HepG2 (cell line): ENCODE results near the gene PDE2A. TPM values are rescaled to one million over a fixed set of nuclear protein-coding genes. Genes with fewer than 3 reads are reported as not detected.

ENCODE experiments used
- ATAC-seq: fragments of 200-7000 bp; cut with Tn5 transposase; 3 replicates; pipeline ENCODE4 v1.9.1; 2020; ENCODE audit warnings: mild to moderate bottlenecking, moderate library complexity
- BruUV-seq: library from RNA; stranded (reverse); fragments of 400-500 nt; replicated peaks from 2 replicates; lab custom pipeline; 2021; lab: Mats Ljungman, UMichigan
- CTCF ChIA-PET: fragments of 300-600 bp; formaldehyde crosslinking; extraction: SDS; loops from one replicate; lab custom pipeline; 2021; ENCODE audit warnings: low total read pairs, inconsistent platforms, low intra/inter-chr PET ratio; lab: Yijun Ruan, JAX
- POLR2A ChIA-PET: fragments of 350-600 bp; sonication (Branson Sonifier 250); formaldehyde crosslinking; loops from one replicate; lab custom pipeline; 2020; ENCODE audit warnings: antibody characterized with exemption, inconsistent platforms; lab: Yijun Ruan, JAX
- DNase-seq: peaks from one replicate; pipeline ENCODE4 v3.0.0-alpha.2; 2015; ENCODE audit warnings: low spot score
- FAIRE-seq: peaks from 3 replicates; lab custom pipeline; 2011; peaks lifted over from hg19 to GRCh38; lab: Jason Lieb, UNC
- H2AFZ ChIP-seq: one replicate; pipeline ENCODE4 v1.6.1; 2011; ENCODE audit warnings: low read length, inconsistent platforms
- H3K27ac ChIP-seq: fragments of 300-600 bp; 3 replicates; pipeline ENCODE4 v1.8.0; 2011; ENCODE audit warnings: mixed run types, mild to moderate bottlenecking, mixed read lengths, low read length, inconsistent platforms; ENCODE audit not compliant: insufficient read depth; ENCODE audit errors: extremely low read length
- H3K27me3 ChIP-seq, 2 experiments: fragments of 200-600 bp in 1 of 2; 2 replicates in 1 of 2; 3 replicates in 1 of 2; pipeline versions ENCODE4 v1.6.0 to v1.8.0; 2011; ENCODE audit warnings: low read length in 2 of 2, mild to moderate bottlenecking in 2 of 2, moderate library complexity in 2 of 2, inconsistent platforms in 1 of 2; ENCODE audit not compliant: insufficient read depth in 2 of 2, control insufficient read depth in 1 of 2
- H3K36me3 ChIP-seq, 2 experiments: fragments of 200-600 bp in 1 of 2; replicated peaks in 1 of 2; 2 replicates in 1 of 2; 3 replicates in 1 of 2; pipeline versions ENCODE4 v1.5.1 to v1.8.0; 2011; ENCODE audit warnings: low read length in 2 of 2, inconsistent platforms in 1 of 2; ENCODE audit not compliant: insufficient read depth in 2 of 2, control insufficient read depth in 1 of 2
- H3K4me1 ChIP-seq: 2 replicates; pipeline ENCODE4 v1.5.1; 2012; ENCODE audit warnings: low read length, inconsistent platforms; ENCODE audit not compliant: insufficient read depth
- H3K4me2 ChIP-seq: 2 replicates; pipeline ENCODE4 v1.6.0; 2011; ENCODE audit warnings: low read depth, low read length, inconsistent platforms
- H3K4me3 ChIP-seq, 3 experiments: fragments of 200-600 bp in 1 of 3; sonication (generic), shearing (Covaris generic) in 1 of 3; replicated peaks in 1 of 3; 2 replicates each; pipeline ENCODE4 v1.5.1; 2011 to 2016; ENCODE audit warnings: low read length in 3 of 3, inconsistent platforms in 2 of 3, low read depth in 2 of 3, mild to moderate bottlenecking in 2 of 3, control low read depth in 1 of 3, mixed read lengths in 1 of 3; ENCODE audit not compliant: insufficient read depth in 1 of 3
- H3K79me2 ChIP-seq: one replicate; pipeline ENCODE4 v1.6.1; 2011; ENCODE audit warnings: low read length, inconsistent platforms; ENCODE audit not compliant: insufficient read depth
- H3K9ac ChIP-seq: 2 replicates; pipeline ENCODE4 v1.6.0; 2011; ENCODE audit warnings: mild to moderate bottlenecking, low read depth, low read length, inconsistent platforms; ENCODE audit not compliant: insufficient read depth
- H3K9me3 ChIP-seq: 2 replicates; pipeline ENCODE4 v1.5.1; 2012; ENCODE audit warnings: mild to moderate bottlenecking, low read length
- H4K20me1 ChIP-seq: 2 replicates; pipeline ENCODE4 v1.6.0; 2011; ENCODE audit warnings: inconsistent platforms, mild to moderate bottlenecking, low read length, moderate library complexity; ENCODE audit not compliant: insufficient read depth
- ARID3A ChIP-seq: IDR thresholded peaks from 2 replicates; pipeline ENCODE4 v1.6.1; 2012; ENCODE audit warnings: low read depth, low read length, improper control_type of control experiment
- ARNTL ChIP-seq: sonication (generic); formaldehyde crosslinking; IDR thresholded peaks from 2 replicates; pipeline ENCODE4 v1.4.0; 2020; ENCODE audit warnings: mild to moderate bottlenecking, missing genetic modification reagents
- CEBPB ChIP-seq: IDR thresholded peaks from 2 replicates; pipeline ENCODE4 v1.6.1; 2011; ENCODE audit warnings: low read depth, low read length, improper control_type of control experiment, borderline replicate concordance
- GMEB1 ChIP-seq: sonication (generic); formaldehyde crosslinking; IDR thresholded peaks from 2 replicates; pipeline ENCODE4 v1.5.1; 2020; ENCODE audit warnings: missing genetic modification reagents, mild to moderate bottlenecking, borderline replicate concordance
- GZF1 ChIP-seq: sonication (generic); formaldehyde crosslinking; IDR thresholded peaks from 2 replicates; pipeline ENCODE4 v1.5.1; 2020; ENCODE audit warnings: mild to moderate bottlenecking, missing genetic modification reagents
- IKZF4 ChIP-seq: sonication (generic); formaldehyde crosslinking; IDR thresholded peaks from 2 replicates; pipeline ENCODE4 v1.5.1; 2020; ENCODE audit warnings: borderline replicate concordance, mild to moderate bottlenecking, low read depth, missing genetic modification reagents; ENCODE audit errors: not compliant biosample characterization
- ISX ChIP-seq: sonication (generic); formaldehyde crosslinking; conservative IDR thresholded peaks from 2 replicates; pipeline ENCODE4 v1.5.0; 2020; ENCODE audit warnings: missing genetic modification reagents
- MXD4 ChIP-seq: IDR thresholded peaks from 2 replicates; pipeline ENCODE4 v1.6.1; 2016; ENCODE audit warnings: mild to moderate bottlenecking, missing biosample characterization, missing genetic modification reagents
- NFAT5 ChIP-seq: sonication (generic); formaldehyde crosslinking; IDR thresholded peaks from 2 replicates; pipeline ENCODE4 v1.4.0; 2020; ENCODE audit warnings: missing genetic modification reagents
- SP5 ChIP-seq: IDR thresholded peaks from 2 replicates; pipeline ENCODE4 v1.6.1; 2016; ENCODE audit warnings: low read depth, borderline replicate concordance
- TBP ChIP-seq: sonication (generic); formaldehyde crosslinking; IDR thresholded peaks from 2 replicates; pipeline ENCODE4 v1.5.0; 2020; ENCODE audit warnings: missing genetic modification reagents
- XRCC5 ChIP-seq: fragments of 200-400 bp; formaldehyde crosslinking; optimal IDR thresholded peaks from 2 replicates; pipeline ENCODE3; 2017; ENCODE audit warnings: mild to moderate bottlenecking, low read length
- ZIK1 ChIP-seq: sonication (generic); formaldehyde crosslinking; IDR thresholded peaks from 2 replicates; pipeline ENCODE4 v1.5.0; 2020; ENCODE audit warnings: mild to moderate bottlenecking, low read depth, missing genetic modification reagents, borderline replicate concordance
- ZNF343 ChIP-seq: sonication (generic); formaldehyde crosslinking; IDR thresholded peaks from 2 replicates; pipeline ENCODE4 v1.4.0; 2020; ENCODE audit warnings: mild to moderate bottlenecking, missing genetic modification reagents
- WGBS: methylation state at CpG from one replicate; pipeline ENCODE4 v1.1.6; 2017; ENCODE audit warnings: low lambda C conversion rate; 5-methylcytosine and 5-hydroxymethylcytosine counted together
- in situ Hi-C: cut with HindIII; loops from 2 replicates; pipeline ENCODE4 v1.10.0; 2017; ENCODE audit warnings: low pct_unique_long_range_greater_than_20kb; ENCODE audit not compliant: extremely low pct_ligation_motif_present
- intact Hi-C: fragments of 100-400 bp; cut with micrococcal nuclease; formaldehyde crosslinking; loops from one replicate; pipeline ENCODE4 v1.10.0; 2022; ENCODE audit not compliant: unreplicated experiment
- polyA plus RNA-seq, 8 experiments: library from polyadenylated mRNA; depleted of rRNA in 3 of 8; stranded (reverse) in 7 of 8; unstranded in 1 of 8; fragments of >200 nt; fragmentation: Illumina TruSeq in 4 of 8; extraction: Trizol in 4 of 8; gene quantifications; 2 replicates each; pipeline versions ENCODE4 v1.2.1 to v1.2.3, GENCODE V29; 2011 to 2016; ENCODE audit warnings: low read depth in 4 of 8, missing spikeins in 1 of 8, mixed read lengths in 1 of 8; ENCODE audit not compliant: insufficient read depth in 1 of 8
- total RNA-seq, 5 experiments: library from RNA; depleted of rRNA; stranded (reverse); fragments of >200 nt; fragmentation: Illumina TruSeq; extraction: Trizol; gene quantifications; 2 replicates each; pipeline ENCODE4 v1.2.3, GENCODE V29; 2016; ENCODE audit warnings: low read depth in 1 of 5

Gene PDE2A
- total and polyA plus RNA-seq, 2 of the 13 experiments (the other 11 are each of a cell fraction or from before 2014, with no cell fraction given): 3.1 TPM; not detected in 1

- TF ChIP-seq CEBPB: no peak
Observed at GRCh38 chr11:72658989-72659640, 15.1 kb downstream of the PDE2A start (continued).

- POLR2A ChIA-PET: no interaction called here
- WGBS: 2% methylated on average over 4 of the region's 6 CpGs
- no TSS peak for BruUV-seq
- H2AFZ ChIP-seq: no peak overlapping the region
- no peak for DNase-seq
- FAIRE-seq: no peak
- peaks cover 7 to 71% of the 10 kb centered on the region in 2 experiments; a peak in 4 of 5 replicates for H3K27me3 ChIP-seq
- no peak overlapping the region for H3K9ac ChIP-seq
- no peak overlapping the region for H3K4me3 ChIP-seq
- in situ Hi-C loops: no loop called here
- no peak overlapping the region for H3K4me2 ChIP-seq
- intact Hi-C loops: no loop called here
- no peak overlapping the region for H3K27ac ChIP-seq
- CTCF ChIA-PET: no interaction called here
- no peaks in the 10 kb centered on the region for H4K20me1 ChIP-seq
- H3K36me3 ChIP-seq: no peaks in the 10 kb centered on the region
- no peaks in the 10 kb centered on the region for H3K79me2 ChIP-seq
- no peaks in the 10 kb centered on the region for H3K4me1 ChIP-seq
- no peak for ATAC-seq
- no peaks in the 10 kb centered on the region for H3K9me3 ChIP-seq
- TF ChIP-seq MXD4 (no peak), IKZF4 (no peak), ARID3A (no peak), ISX (CRISPR knock-in tag) (no peak), ZNF343 (CRISPR knock-in tag) (no peak), ZIK1 (CRISPR knock-in tag) (no peak), SP5 (no peak), TBP (no peak), GZF1 (no peak), GMEB1 (CRISPR knock-in tag) (no peak), ARNTL (no peak), NFAT5 (CRISPR knock-in tag) (no peak), XRCC5 (no peak)
Observed at GRCh38 chr11:72657411-72658100, 16.7 kb downstream of the PDE2A start.
